SK-N-SH treated with all-trans-retinoic acid at 6 μM for 48 hours (cell line): ENCODE data around the gene PIK3CA.
"Not testable (repeated sequence)": the region's sequence is repeated elsewhere in the genome, so short reads cannot be mapped to it uniquely, and the experiment has no call there.

ENCODE experiments used
- ATAC-seq: fragments of 200-7000 bp; cut with Tn5 transposase; 3 replicates; pipeline ENCODE4 v1.9.1; 2020; ENCODE audit warnings: mild to moderate bottlenecking, moderate library complexity
- ARNTL ChIP-seq: fragments of 450-650 bp; formaldehyde crosslinking; IDR thresholded peaks from 2 replicates; pipeline ENCODE4 v1.5.0; 2020; ENCODE audit warnings: low read depth, mild to moderate bottlenecking, moderate library complexity, borderline replicate concordance
- BACH2 ChIP-seq: fragments of 250-450 bp; sonication (Bioruptor Pico); IDR thresholded peaks from 2 replicates; pipeline ENCODE4 v1.9.0; 2021; ENCODE audit warnings: mild to moderate bottlenecking, borderline replicate concordance
- CSRNP3 ChIP-seq: fragments of 250-450 bp; sonication (Bioruptor Pico); IDR thresholded peaks from 2 replicates; pipeline ENCODE4 v1.5.1; 2021; ENCODE audit warnings: mild to moderate bottlenecking, moderate library complexity
- ESRRG ChIP-seq: fragments of 250-450 bp; sonication (Bioruptor Pico); IDR thresholded peaks from 2 replicates; pipeline ENCODE4 v1.6.1; 2021; ENCODE audit warnings: mild to moderate bottlenecking
- GLIS3 ChIP-seq: fragments of 250-450 bp; sonication (Bioruptor Pico); IDR thresholded peaks from 2 replicates; pipeline ENCODE4 v1.5.0; 2020; ENCODE audit warnings: mild to moderate bottlenecking, moderate library complexity
- ISL1 ChIP-seq: fragments of 250-450 bp; sonication (Bioruptor Pico); IDR thresholded peaks from 2 replicates; pipeline ENCODE4 v2.1.2; 2022; ENCODE audit warnings: mild to moderate bottlenecking, moderate library complexity
- OSR1 ChIP-seq: fragments of 250-450 bp; sonication (Bioruptor Pico); IDR thresholded peaks from 2 replicates; pipeline ENCODE4 v1.8.0; 2022; ENCODE audit warnings: moderate library complexity, mild to moderate bottlenecking, inconsistent platforms
- PATZ1 ChIP-seq: fragments of 250-450 bp; sonication (Bioruptor Pico); IDR thresholded peaks from 2 replicates; pipeline ENCODE4 v1.8.0; 2020; ENCODE audit warnings: mild to moderate bottlenecking, moderate library complexity, borderline replicate concordance
- PPARA ChIP-seq: fragments of 250-450 bp; sonication (Bioruptor Pico); IDR thresholded peaks from 2 replicates; pipeline ENCODE4 v1.5.0; 2020; ENCODE audit warnings: mild to moderate bottlenecking, borderline replicate concordance
- RARB ChIP-seq: fragments of 250-450 bp; sonication (Bioruptor Pico); IDR thresholded peaks from 2 replicates; pipeline ENCODE4 v1.8.0; 2021; ENCODE audit warnings: mild to moderate bottlenecking, moderate library complexity
- SNAI2 ChIP-seq: fragments of 250-450 bp; sonication (Bioruptor Pico); IDR thresholded peaks from 2 replicates; pipeline ENCODE4 v1.5.0; 2020; ENCODE audit warnings: mild to moderate bottlenecking, moderate library complexity
- TOX ChIP-seq: fragments of 250-450 bp; sonication (Bioruptor Pico); IDR thresholded peaks from 2 replicates; pipeline ENCODE4 v1.8.0; 2021; ENCODE audit warnings: mild to moderate bottlenecking, moderate library complexity, borderline replicate concordance
- TSHZ2 ChIP-seq: fragments of 250-450 bp; sonication (Bioruptor Pico); IDR thresholded peaks from 2 replicates; pipeline ENCODE4 v1.5.0; 2020; ENCODE audit warnings: mild to moderate bottlenecking, moderate library complexity
- ZC3H10 ChIP-seq: fragments of 250-450 bp; sonication (Bioruptor Pico); IDR thresholded peaks from 2 replicates; pipeline ENCODE4 v1.5.1; 2021; ENCODE audit warnings: mild to moderate bottlenecking, moderate library complexity
- ZFP3 ChIP-seq: fragments of 250-450 bp; sonication (Bioruptor Pico); IDR thresholded peaks from 2 replicates; pipeline ENCODE4 v1.5.0; 2020; ENCODE audit warnings: mild to moderate bottlenecking, moderate library complexity
- ZFP30 ChIP-seq: fragments of 450-650 bp; formaldehyde crosslinking; IDR thresholded peaks from 2 replicates; pipeline ENCODE4 v1.5.0; 2022; ENCODE audit warnings: mild to moderate bottlenecking, moderate library complexity
- ZNF565 ChIP-seq: fragments of 450-650 bp; formaldehyde crosslinking; conservative IDR thresholded peaks from 2 replicates; pipeline ENCODE4 v1.5.0; 2020; ENCODE audit warnings: low read depth, mild to moderate bottlenecking, moderate library complexity
- ZNF70 ChIP-seq: fragments of 450-650 bp; formaldehyde crosslinking; IDR thresholded peaks from 2 replicates; pipeline ENCODE4 v1.5.0; 2020; ENCODE audit warnings: mild to moderate bottlenecking, moderate library complexity

PIK3CA gene

GRCh38 chr3:179272385-179272784 is 124.2 kb downstream of the PIK3CA start (continued):
- TF ChIP-seq TSHZ2 (no peak), ZNF70 (CRISPR knock-in tag) (no peak), SNAI2 (CRISPR knock-in tag) (no peak), ZFP3 (CRISPR knock-in tag) (no peak)

GRCh38 chr3:179274434-179274833 is 126.3 kb downstream of the PIK3CA start:
- not testable (repeated sequence) for ATAC-seq

- no peak for ATAC-seq
These were observed 127.8 kb downstream of the PIK3CA start for GRCh38 chr3:179276001-179276400.

GRCh38 chr3:179276743-179277142 is 128.6 kb downstream of the PIK3CA start:
- TF ChIP-seq RARB (CRISPR knock-in tag) (no peak), PATZ1 (CRISPR knock-in tag) (no peak), ISL1 (CRISPR knock-in tag) (no peak), SNAI2 (CRISPR knock-in tag) (no peak), CSRNP3 (no peak), GLIS3 (CRISPR knock-in tag) (no peak), ZNF565 (no peak), ZFP3 (CRISPR knock-in tag) (no peak), ARNTL (CRISPR knock-in tag) (no peak), OSR1 (no peak), ZNF70 (CRISPR knock-in tag) (no peak), BACH2 (no peak), PPARA (CRISPR knock-in tag) (no peak), ESRRG (CRISPR knock-in tag) (no peak)
- no peak for ATAC-seq

More at GRCh38 chr3:179276001-179276400, 127.8 kb downstream of the PIK3CA start:
- TF ChIP-seq PATZ1 (CRISPR knock-in tag) (no peak), ZFP3 (CRISPR knock-in tag) (no peak), ZC3H10 (no peak), CSRNP3 (no peak), RARB (CRISPR knock-in tag) (no peak), OSR1 (no peak), ZFP30 (CRISPR knock-in tag) (no peak), ARNTL (CRISPR knock-in tag) (no peak), ESRRG (CRISPR knock-in tag) (no peak), ZNF70 (CRISPR knock-in tag) (no peak), TOX (CRISPR knock-in tag) (no peak)
